WTC11 (cell line): Measurements from ENCODE around the gene TRAF3IP3. TPM values are rescaled to one million over a fixed set of nuclear protein-coding genes. Genes with fewer than 3 reads are reported as not detected.

Source experiments
- ATAC-seq: fragments of 200-7000 bp; cut with Tn5 transposase; 2 replicates; pipeline ENCODE4 v1.10.0; 2021; ENCODE audit warnings: mild to moderate bottlenecking, moderate library complexity
- CTCF ChIA-PET: fragments of 300-600 bp; sonication (Branson Sonifier 250); formaldehyde crosslinking; loops from one replicate; lab custom pipeline; 2021; ENCODE audit warnings: antibody characterized with exemption; lab: Charles Lee
- POLR2A ChIA-PET: fragments of 350-600 bp; sonication (Branson Sonifier 250); formaldehyde crosslinking; loops from one replicate; lab custom pipeline; 2021; ENCODE audit warnings: antibody characterized with exemption; lab: Charles Lee
- DNase-seq: peaks from one replicate; pipeline ENCODE4 v3.0.0; 2021; ENCODE audit warnings: low spot score
- H3K27ac Mint-ChIP-seq: 2 replicates; pipeline ENCODE4 v1.8.0; 2021; ENCODE audit warnings: mixed read lengths
- H3K27me3 Mint-ChIP-seq: 2 replicates; pipeline ENCODE4 v1.8.0; 2021; ENCODE audit warnings: low read depth, mild to moderate bottlenecking, moderate library complexity, mixed read lengths
- H3K36me3 Mint-ChIP-seq: 2 replicates; pipeline ENCODE4 v1.8.0; 2021; ENCODE audit warnings: mixed read lengths
- H3K4me1 Mint-ChIP-seq: 2 replicates; pipeline ENCODE4 v1.8.0; 2022; ENCODE audit warnings: mixed read lengths
- H3K4me3 Mint-ChIP-seq: 2 replicates; pipeline ENCODE4 v1.8.0; 2021; ENCODE audit warnings: mild to moderate bottlenecking, moderate library complexity, mixed read lengths
- H3K9me3 Mint-ChIP-seq: 2 replicates; pipeline ENCODE4 v1.8.0; 2021; ENCODE audit warnings: mixed read lengths
- ATF6 ChIP-seq: sonication (generic); formaldehyde crosslinking; IDR thresholded peaks from 2 replicates; pipeline ENCODE4 v1.8.1; 2023; ENCODE audit warnings: mild to moderate bottlenecking, missing genetic modification reagents
- CTCF ChIP-seq: fragments of 200-600 bp; IDR thresholded peaks from 2 replicates; pipeline ENCODE4 v1.8.0; 2022; ENCODE audit warnings: antibody characterized with exemption
- ESRRA ChIP-seq: sonication (generic); formaldehyde crosslinking; IDR thresholded peaks from 2 replicates; pipeline ENCODE4 v1.8.1; 2022; ENCODE audit warnings: mild to moderate bottlenecking, missing genetic modification reagents, borderline replicate concordance
- FOXJ3 ChIP-seq: sonication (generic); formaldehyde crosslinking; IDR thresholded peaks from 2 replicates; pipeline ENCODE4 v1.9.0; 2021; ENCODE audit warnings: missing genetic modification reagents, mild to moderate bottlenecking, borderline replicate concordance
- FOXP1 ChIP-seq: sonication (generic); formaldehyde crosslinking; IDR thresholded peaks from 2 replicates; pipeline ENCODE4 v1.8.0; 2022; ENCODE audit warnings: missing genetic modification reagents, mild to moderate bottlenecking, moderate library complexity, borderline replicate concordance
- FOXP4 ChIP-seq: sonication (generic); formaldehyde crosslinking; IDR thresholded peaks from 2 replicates; pipeline ENCODE4 v1.8.0; 2022; ENCODE audit warnings: mild to moderate bottlenecking, missing genetic modification reagents
- JAZF1 ChIP-seq: fragments of 250-450 bp; sonication (Bioruptor Pico); IDR thresholded peaks from 2 replicates; pipeline ENCODE4 v1.9.0; 2021; ENCODE audit warnings: moderate library complexity, mild to moderate bottlenecking, inconsistent platforms
- JUN ChIP-seq: sonication (generic); formaldehyde crosslinking; IDR thresholded peaks from 2 replicates; pipeline ENCODE4 v1.8.0; 2023; ENCODE audit warnings: mild to moderate bottlenecking, missing genetic modification reagents
- MAX ChIP-seq: sonication (generic); formaldehyde crosslinking; IDR thresholded peaks from 2 replicates; pipeline ENCODE4 v1.8.0; 2022; ENCODE audit warnings: mild to moderate bottlenecking, missing genetic modification reagents
- ZBTB21 ChIP-seq: sonication (generic); formaldehyde crosslinking; IDR thresholded peaks from 2 replicates; pipeline ENCODE4 v1.8.1; 2023; ENCODE audit warnings: mild to moderate bottlenecking, missing genetic modification reagents, borderline replicate concordance
- ZNF281 ChIP-seq: sonication (generic); formaldehyde crosslinking; IDR thresholded peaks from 2 replicates; pipeline ENCODE4 v1.8.0; 2023; ENCODE audit warnings: mild to moderate bottlenecking, missing genetic modification reagents
- total RNA-seq: library from RNA; stranded (reverse); gene quantifications from 3 replicates; pipeline ENCODE4 v1.2.3, GENCODE V29; 2021

The TRAF3IP3 gene
- total RNA-seq, 1 experiment from 2014 or later, result 0.74 TPM

GRCh38 chr1:209822706-209823105 lies 66.9 kb downstream of the TRAF3IP3 start:
- no peak; the same call in 1 of the 2 replicates for ATAC-seq
- no peak for DNase-seq
- ChIA-PET CTCF (interaction anchor here (0.6 to 2.7 kb wide), 11 partner anchors 9 to 230 kb away, joined by 3 to 20 read pairs (median 4); partner anchors contain the start of genes C1orf74 and IRF6), POLR2A (interaction anchor here (1.7 kb wide), 1 partner anchor 39 kb away, joined by 5 read pairs; the partner anchor contains the start of gene C1orf74)
- Mint-ChIP-seq H3K27me3 (peaks cover 23% of the 10 kb centered on the region), H3K9me3 (no peaks in the 10 kb centered on the region), H3K27ac (no peak overlapping the region), H3K36me3 (no peaks in the 10 kb centered on the region), H3K4me1 (peaks cover 6% of the 10 kb centered on the region), H3K4me3 (no peak overlapping the region)
- TF ChIP-seq JAZF1, result no peak

GRCh38 chr1:209823143-209824041 lies 67.5 kb downstream of the TRAF3IP3 start:
- Mint-ChIP-seq H3K4me3 (no peak overlapping the region), H3K27ac (no peak overlapping the region), H3K9me3 (no peaks in the 10 kb centered on the region), H3K4me1 (peaks cover 6% of the 10 kb centered on the region), H3K27me3 (peaks cover 22% of the 10 kb centered on the region), H3K36me3 (no peaks in the 10 kb centered on the region)
- ATAC-seq, result peak; percentile 54
- POLR2A ChIA-PET, result interaction anchor here (1.7 kb wide), 1 partner anchor 39 kb away, joined by 5 read pairs; the partner anchor contains the start of gene C1orf74
- CTCF ChIA-PET, result interaction anchor here (0.6 to 2.7 kb wide), 12 partner anchors 10 to 229 kb away, joined by 3 to 20 read pairs (median 4); partner anchors contain the start of genes C1orf74 and IRF6
- DNase-seq, result no peak
- TF ChIP-seq FOXP4 (CRISPR knock-in tag) (no peak), CTCF (peak; percentile 56)

- TF ChIP-seq ESRRA (CRISPR knock-in tag) (no peak), JUN (CRISPR knock-in tag) (no peak), ZBTB21 (CRISPR knock-in tag) (no peak), ZNF281 (CRISPR knock-in tag) (no peak), MAX (CRISPR knock-in tag) (no peak), FOXP1 (no peak), FOXJ3 (CRISPR knock-in tag) (no peak), ATF6 (CRISPR knock-in tag) (no peak), FOXP4 (CRISPR knock-in tag) (no peak)
- peaks cover 3% of the 10 kb centered on the region for H3K36me3 Mint-ChIP-seq
- H3K27ac Mint-ChIP-seq, result no peak overlapping the region
- no peak for ATAC-seq
- ChIA-PET POLR2A (no interaction called here), CTCF (interaction anchor here (1.3 kb wide), 1 partner anchor 20 kb away, joined by 3 read pairs; the partner anchor contains the start of gene IRF6)
- peaks cover 9% of the 10 kb centered on the region for H3K27me3 Mint-ChIP-seq
- H3K4me3 Mint-ChIP-seq, result no peak overlapping the region; the same call in 1 of the 2 replicates
- DNase-seq, result no peak
- H3K9me3 Mint-ChIP-seq, result no peaks in the 10 kb centered on the region
- peaks cover 10% of the 10 kb centered on the region for H3K4me1 Mint-ChIP-seq
Observed at GRCh38 chr1:209825591-209826434, 70.0 kb downstream of the TRAF3IP3 start.
